ENCODE data around the gene PTPRA. TPM values are rescaled to one million over a fixed set of nuclear protein-coding genes. Genes with fewer than 3 reads are reported as not detected.
A peak's percentile ranks its signal among the peaks of the same experiment; 100 is the strongest.

PTPRA gene
- total RNA-seq, 2 donors from 2014 or later: 36.7 to 42.7 TPM

DNA sequence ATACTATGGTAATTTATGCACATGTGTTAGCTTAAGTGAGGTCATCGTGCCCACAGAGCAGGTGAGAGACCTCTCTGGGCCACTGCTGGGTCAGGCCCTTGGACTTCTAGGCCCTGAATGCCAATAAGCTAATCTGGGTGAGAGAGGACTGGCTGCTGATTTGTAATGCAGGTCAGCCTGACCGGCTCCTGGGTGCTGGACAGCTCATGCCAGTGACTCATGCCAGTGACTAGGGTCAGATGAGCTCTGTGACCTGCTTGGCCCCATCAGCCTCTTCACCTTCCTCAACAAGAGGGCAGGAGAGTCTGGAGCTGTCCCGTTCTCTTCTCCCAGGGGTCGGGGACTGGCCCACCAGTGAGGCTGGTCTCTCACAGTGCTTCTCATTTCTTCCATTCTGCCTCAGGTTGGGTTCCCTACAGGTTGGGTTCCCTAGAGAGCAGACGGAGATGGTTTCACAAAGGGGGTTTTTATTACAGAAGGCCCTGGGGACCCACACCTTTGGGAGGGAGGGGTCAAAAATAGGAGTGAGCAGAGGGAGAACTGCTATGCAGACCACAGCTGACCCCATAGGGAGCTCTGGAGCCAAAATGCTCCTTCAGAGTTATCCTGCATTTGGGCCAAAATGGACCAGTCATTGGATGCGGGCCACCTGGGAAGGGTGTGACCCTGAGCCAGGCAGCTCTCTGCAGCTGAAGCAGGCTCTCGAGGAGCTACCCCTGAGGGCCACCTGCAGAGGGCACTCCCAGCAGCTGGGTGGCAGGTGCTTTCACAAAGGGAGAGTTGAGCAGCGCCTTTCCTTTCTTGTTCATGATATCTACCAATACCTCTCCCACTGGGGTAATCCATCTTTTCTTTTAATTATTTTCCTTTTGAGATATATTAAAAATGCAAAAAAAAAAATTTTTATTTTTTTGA is 196.0 kb downstream of the PTPRA start:
- H3K9me3 ChIP-seq: no peaks in the 10 kb centered on the region
- no peak for ATAC-seq (ENCODE audit: insufficient number of reproducible peaks, low FRiP score, low read depth)
- no peaks in the 10 kb centered on the region for H3K36me3 ChIP-seq
- peaks cover 7 to 8% of the 10 kb centered on the region in 2 donors for H3K4me1 ChIP-seq (ENCODE audit: control insufficient read depth in 1 of 2, low read depth in 2 of 2)
- DNase-seq (ENCODE audit: low spot score): no peak
- no peak overlapping the region for H3K4me3 ChIP-seq
- H3K27me3 ChIP-seq (replicated peaks; ENCODE audit: insufficient read depth): peaks cover 6% of the 10 kb centered on the region
- H3K27ac ChIP-seq: no peak overlapping the region
- TF ChIP-seq, protein P1, sequence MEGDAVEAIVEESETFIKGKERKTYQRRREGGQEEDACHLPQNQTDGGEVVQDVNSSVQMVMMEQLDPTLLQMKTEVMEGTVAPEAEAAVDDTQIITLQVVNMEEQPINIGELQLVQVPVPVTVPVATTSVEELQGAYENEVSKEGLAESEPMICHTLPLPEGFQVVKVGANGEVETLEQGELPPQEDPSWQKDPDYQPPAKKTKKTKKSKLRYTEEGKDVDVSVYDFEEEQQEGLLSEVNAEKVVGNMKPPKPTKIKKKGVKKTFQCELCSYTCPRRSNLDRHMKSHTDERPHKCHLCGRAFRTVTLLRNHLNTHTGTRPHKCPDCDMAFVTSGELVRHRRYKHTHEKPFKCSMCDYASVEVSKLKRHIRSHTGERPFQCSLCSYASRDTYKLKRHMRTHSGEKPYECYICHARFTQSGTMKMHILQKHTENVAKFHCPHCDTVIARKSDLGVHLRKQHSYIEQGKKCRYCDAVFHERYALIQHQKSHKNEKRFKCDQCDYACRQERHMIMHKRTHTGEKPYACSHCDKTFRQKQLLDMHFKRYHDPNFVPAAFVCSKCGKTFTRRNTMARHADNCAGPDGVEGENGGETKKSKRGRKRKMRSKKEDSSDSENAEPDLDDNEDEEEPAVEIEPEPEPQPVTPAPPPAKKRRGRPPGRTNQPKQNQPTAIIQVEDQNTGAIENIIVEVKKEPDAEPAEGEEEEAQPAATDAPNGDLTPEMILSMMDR (IDR thresholded peaks at IDR 0.05): no peak

DNA sequence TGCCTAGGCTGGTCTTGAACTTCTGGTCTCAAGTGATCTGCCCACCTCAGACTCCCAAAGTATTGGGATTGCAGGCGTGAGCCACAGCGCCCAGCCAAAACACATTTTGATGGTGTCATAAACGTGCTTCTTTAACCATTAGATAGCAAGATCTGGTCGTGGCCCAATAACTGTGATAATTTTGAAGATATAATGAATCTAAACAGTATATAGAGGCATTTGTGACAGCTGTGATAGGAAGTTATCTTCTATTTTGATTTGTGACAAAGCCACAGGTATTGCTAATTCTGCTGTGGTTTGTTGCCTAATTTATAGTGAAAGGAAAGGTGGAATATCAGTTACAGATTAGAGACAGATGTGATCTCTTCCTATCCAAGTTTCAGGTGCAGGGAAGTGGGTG is 197.4 kb downstream of the PTPRA start:
- H3K9me3 ChIP-seq: no peaks in the 10 kb centered on the region
- no peak overlapping the region for H3K27ac ChIP-seq
- no peaks in the 10 kb centered on the region for H3K36me3 ChIP-seq
- no peak overlapping the region for H3K4me3 ChIP-seq
- peaks cover 6% of the 10 kb centered on the region for H3K27me3 ChIP-seq (replicated peaks; ENCODE audit: insufficient read depth)
- TF ChIP-seq, protein P1 (IDR thresholded peaks at IDR 0.05): no peak
- DNase-seq (ENCODE audit: low spot score) (no peak), ATAC-seq (ENCODE audit: insufficient number of reproducible peaks, low FRiP score, low read depth) (no peak)
- peaks cover 7 to 8% of the 10 kb centered on the region in 2 donors for H3K4me1 ChIP-seq (ENCODE audit: control insufficient read depth in 1 of 2, low read depth in 2 of 2)

DNA sequence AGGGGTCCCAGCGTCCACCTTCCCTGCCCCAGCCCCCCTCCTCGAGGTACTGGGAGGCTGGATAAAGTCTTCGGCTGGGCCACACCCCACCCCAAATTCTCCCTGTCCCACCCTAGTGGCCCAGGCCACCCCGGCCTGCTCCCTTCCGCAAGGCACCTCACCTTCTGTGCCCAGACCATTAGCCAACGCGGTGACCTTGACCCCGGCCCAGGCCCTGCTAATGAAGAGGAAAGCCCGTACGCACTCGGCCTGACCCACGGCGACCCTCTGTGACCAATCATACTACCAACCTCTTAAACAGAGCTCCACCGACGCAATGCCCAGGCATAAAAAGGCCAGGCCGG is 198.0 kb downstream of the PTPRA start:
- no peak overlapping the region for H3K27ac ChIP-seq

DNA sequence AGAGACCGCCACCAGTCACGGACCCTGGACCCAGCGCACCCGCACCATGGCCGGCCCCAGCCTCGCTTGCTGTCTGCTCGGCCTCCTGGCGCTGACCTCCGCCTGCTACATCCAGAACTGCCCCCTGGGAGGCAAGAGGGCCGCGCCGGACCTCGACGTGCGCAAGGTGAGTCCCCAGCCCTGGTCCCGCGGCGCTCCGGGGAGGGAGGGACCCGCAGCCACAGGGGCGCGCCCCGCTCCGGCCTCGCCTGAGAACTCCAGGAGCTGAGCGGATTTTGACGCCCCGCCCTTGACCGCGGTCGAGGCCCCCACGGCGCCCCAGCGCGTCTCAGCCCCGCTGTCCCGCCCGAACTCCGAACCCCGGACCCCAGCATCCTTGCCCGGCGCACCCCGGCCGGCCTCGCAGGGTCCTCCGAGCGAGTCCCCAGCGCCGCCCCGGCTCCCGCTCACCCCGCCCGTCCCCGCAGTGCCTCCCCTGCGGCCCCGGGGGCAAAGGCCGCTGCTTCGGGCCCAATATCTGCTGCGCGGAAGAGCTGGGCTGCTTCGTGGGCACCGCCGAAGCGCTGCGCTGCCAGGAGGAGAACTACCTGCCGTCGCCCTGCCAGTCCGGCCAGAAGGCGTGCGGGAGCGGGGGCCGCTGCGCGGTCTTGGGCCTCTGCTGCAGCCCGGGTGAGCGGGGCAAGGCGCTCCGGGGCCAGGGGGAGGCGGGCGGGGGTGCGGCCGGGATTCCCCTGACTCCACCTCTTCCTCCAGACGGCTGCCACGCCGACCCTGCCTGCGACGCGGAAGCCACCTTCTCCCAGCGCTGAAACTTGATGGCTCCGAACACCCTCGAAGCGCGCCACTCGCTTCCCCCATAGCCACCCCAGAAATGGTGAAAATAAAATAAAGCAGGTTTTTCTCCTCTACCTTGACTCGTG is 198.6 kb downstream of the PTPRA start, which contains the start of gene OXT:
Gene OXT (plus strand): TSS at position 11 of the 920 bp plus-strand sequence. CDS start 36 bp downstream, at position 47.
- TF ChIP-seq, protein P1 (IDR thresholded peaks at IDR 0.05): no peak
- no peaks in the 10 kb centered on the region for H3K36me3 ChIP-seq
- peak within 1 kb of the TSS; percentile 71 for H3K4me3 ChIP-seq
- peaks cover 6% of the 10 kb centered on the region for H3K27me3 ChIP-seq (replicated peaks; ENCODE audit: insufficient read depth)
- DNase-seq (ENCODE audit: low spot score) (no peak), ATAC-seq (ENCODE audit: insufficient number of reproducible peaks, low FRiP score, low read depth) (no peak)
- no peaks in the 10 kb centered on the region for H3K9me3 ChIP-seq
- no peak within 1 kb of the TSS for H3K27ac ChIP-seq
- H3K4me1 ChIP-seq (ENCODE audit: control insufficient read depth in 1 of 2, low read depth in 2 of 2): peaks cover 7 to 8% of the 10 kb centered on the region in 2 donors

More for the DNA sequence above, 198.0 kb downstream of the PTPRA start:
- Histone ChIP-seq H3K4me1 (ENCODE audit: control insufficient read depth in 1 of 2, low read depth in 2 of 2) (peaks cover 7 to 8% of the 10 kb centered on the region in 2 donors), H3K36me3 (no peaks in the 10 kb centered on the region), H3K9me3 (no peaks in the 10 kb centered on the region), H3K27me3 (replicated peaks; ENCODE audit: insufficient read depth) (peaks cover 6% of the 10 kb centered on the region), H3K4me3 (peak overlapping the region; percentile 71)
- TF ChIP-seq, protein P1 (IDR thresholded peaks at IDR 0.05): no peak
- ATAC-seq (ENCODE audit: insufficient number of reproducible peaks, low FRiP score, low read depth) (no peak), DNase-seq (ENCODE audit: low spot score) (no peak)

All from thoracic aorta (tissue), 2 donors.